B cell (primary cell): Measurements from ENCODE around the gene ZFAND2A. TPM values are rescaled to one million over a fixed set of nuclear protein-coding genes. Genes with fewer than 3 reads are reported as not detected.

ENCODE experiments used
- ATAC-seq: fragments of 200-7000 bp; cut with Tn5 transposase; one replicate; pipeline ENCODE4 v1.10.0; 2021; ENCODE audit warnings: low read depth, mild to moderate bottlenecking, moderate number of reproducible peaks, moderate library complexity
- CTCF ChIA-PET: fragments of 350-600 bp; sonication (Branson Sonifier 250); formaldehyde crosslinking; loops from one replicate; lab custom pipeline; 2021; ENCODE audit warnings: antibody characterized with exemption, inconsistent platforms; lab: Charles Lee
- POLR2A ChIA-PET: fragments of 350-600 bp; sonication (Branson Sonifier 250); formaldehyde crosslinking; loops from one replicate; lab custom pipeline; 2021; ENCODE audit warnings: antibody characterized with exemption; lab: Charles Lee
- DNase-seq: peaks from one replicate; pipeline ENCODE4 v3.0.0; 2013
- H2AFZ ChIP-seq: 2 replicates; pipeline ENCODE4 v1.6.1; 2012; ENCODE audit warnings: mild to moderate bottlenecking, low read depth, low read length; ENCODE audit not compliant: insufficient read depth, poor library complexity, severe bottlenecking
- H3K27ac ChIP-seq, 2 donors: 1 replicate in 1 of 2; 2 replicates in 1 of 2; pipeline ENCODE4 v1.5.1; 2012 to 2013; ENCODE audit warnings: low read length in 2 of 2, mild to moderate bottlenecking in 2 of 2, moderate library complexity in 1 of 2
- H3K27me3 ChIP-seq, 4 experiments: fragments of 200-600 bp in 1 of 4; sonication (generic) in 1 of 4; replicated peaks in 1 of 4; 1 replicate in 2 of 4; 2 replicates in 2 of 4; pipeline versions ENCODE4 v1.6.1 to v1.7.0; 2013 to 2016; ENCODE audit warnings: low read length in 3 of 4, mild to moderate bottlenecking in 2 of 4, mixed read lengths in 1 of 4, moderate library complexity in 1 of 4; ENCODE audit not compliant: insufficient read depth in 4 of 4, control insufficient read depth in 3 of 4; ENCODE audit errors: control extremely low read depth in 1 of 4
- H3K36me3 ChIP-seq, 2 experiments: replicated peaks in 1 of 2; 1 replicate in 1 of 2; 2 replicates in 1 of 2; pipeline versions ENCODE4 v1.6.1 to v1.7.1; 2013; ENCODE audit warnings: low read length in 1 of 2; ENCODE audit not compliant: insufficient read depth in 2 of 2, control insufficient read depth in 1 of 2; ENCODE audit errors: control extremely low read depth in 1 of 2, extremely low read depth in 1 of 2
- H3K4me1 ChIP-seq, 2 donors: fragments of 200-600 bp in 1 of 2; sonication (generic) in 1 of 2; 1 replicate in 1 of 2; 2 replicates in 1 of 2; pipeline versions ENCODE4 v1.5.1 to v1.6.1; 2013 to 2017; ENCODE audit warnings: low read length in 2 of 2; ENCODE audit not compliant: control insufficient read depth in 2 of 2, insufficient read depth in 2 of 2
- H3K4me2 ChIP-seq: replicated peaks from 2 replicates; pipeline ENCODE3; 2012; ENCODE audit warnings: mild to moderate bottlenecking, low read depth, low read length; ENCODE audit not compliant: poor library complexity, severe bottlenecking
- H3K4me3 ChIP-seq, 5 experiments: fragments of 200-600 bp in 1 of 5; sonication (generic) in 1 of 5; 1 replicate in 3 of 5; 2 replicates in 2 of 5; pipeline versions ENCODE4 v1.5.1 to v1.7.0; 2011 to 2016; ENCODE audit warnings: low read length in 4 of 5, mild to moderate bottlenecking in 4 of 5, low read depth in 2 of 5, control low read depth in 1 of 5, moderate library complexity in 1 of 5; ENCODE audit not compliant: insufficient read depth in 1 of 5; ENCODE audit errors: control extremely low read depth in 1 of 5, extremely low read depth in 1 of 5
- H3K79me2 ChIP-seq: fragments of 200-600 bp; sonication (generic); one replicate; pipeline ENCODE4 v1.6.0; 2016; ENCODE audit warnings: low read length; ENCODE audit not compliant: control insufficient read depth, insufficient read depth
- H3K9ac ChIP-seq: fragments of 200-600 bp; sonication (generic); 2 replicates; pipeline ENCODE4 v1.6.1; 2017; ENCODE audit warnings: mild to moderate bottlenecking, low read length, moderate library complexity
- H3K9me3 ChIP-seq, 3 donors: one replicate each; pipeline versions ENCODE4 v1.6.1 to v1.7.1; 2013; ENCODE audit warnings: low read length in 2 of 3; ENCODE audit not compliant: control insufficient read depth in 2 of 3, insufficient read depth in 1 of 3; ENCODE audit errors: control extremely low read depth in 1 of 3
- H4K20me1 ChIP-seq: 2 replicates; pipeline ENCODE4 v1.6.0; 2012; ENCODE audit warnings: mild to moderate bottlenecking, low read length; ENCODE audit not compliant: insufficient read depth, control insufficient read depth, poor library complexity, severe bottlenecking
- H3K27ac Mint-ChIP-seq: one replicate; pipeline ENCODE4 v1.8.0; 2021; ENCODE audit warnings: mixed read lengths
- H3K27me3 Mint-ChIP-seq: one replicate; pipeline ENCODE4 v1.8.0; 2021; ENCODE audit warnings: mixed read lengths
- H3K4me1 Mint-ChIP-seq: one replicate; pipeline ENCODE4 v1.8.0; 2021; ENCODE audit warnings: mixed read lengths
- H3K4me3 Mint-ChIP-seq: one replicate; pipeline ENCODE4 v1.8.0; 2021; ENCODE audit warnings: mixed read lengths
- H3K9me3 Mint-ChIP-seq: one replicate; pipeline ENCODE4 v1.8.0; 2022; ENCODE audit warnings: mixed read lengths; ENCODE audit not compliant: insufficient read depth
- CTCF ChIP-seq: fragments of 200-600 bp; IDR thresholded peaks from one replicate; pipeline ENCODE4 v1.8.0; 2022; ENCODE audit warnings: antibody characterized with exemption, mild to moderate bottlenecking
- EZH2 ChIP-seq: IDR thresholded peaks from 2 replicates; pipeline ENCODE4 v1.6.1; 2012; ENCODE audit warnings: borderline replicate concordance, low read depth, mild to moderate bottlenecking, moderate library complexity, low read length; ENCODE audit not compliant: insufficient read depth, poor library complexity, severe bottlenecking
- WGBS: methylation state at CpG from one replicate; pipeline ENCODE4 v1.1.5; 2013; ENCODE audit warnings: missing lambda C conversion rate; ENCODE audit not compliant: insufficient coverage; 5-methylcytosine and 5-hydroxymethylcytosine counted together
- intact Hi-C: fragments of 100-400 bp; cut with micrococcal nuclease; formaldehyde crosslinking; loops from one replicate; pipeline ENCODE4 v1.10.0; 2022
- polyA plus RNA-seq: library from polyadenylated mRNA; depleted of rRNA; stranded (reverse); fragments of >200 nt; gene quantifications from 2 replicates; pipeline ENCODE4 v1.2.3, GENCODE V29; 2012
- total RNA-seq, 2 donors: library from RNA; stranded (reverse); fragments of 120-200 nt in 1 of 2; gene quantifications; 1 replicate in 1 of 2; 2 replicates in 1 of 2; pipeline versions ENCODE4 v1.2.3 to v1.2.4, GENCODE V29; 2013 to 2022

Gene ZFAND2A
- total and polyA plus RNA-seq, 2 donors (not counting 1 experiment from before 2014, with no cell fraction given) = 26.7 to 113 TPM

- TF ChIP-seq CTCF = no peak
- TF ChIP-seq EZH2 = no peak
- H3K27me3 ChIP-seq = no peaks in the 10 kb centered on the region
- H3K36me3 ChIP-seq = no peaks in the 10 kb centered on the region
- H4K20me1 ChIP-seq = no peaks in the 10 kb centered on the region
- intact Hi-C loops = no loop called here
- no peak overlapping the region for H3K27ac ChIP-seq
- Mint-ChIP-seq H3K4me1 (no peaks in the 10 kb centered on the region), H3K9me3 (no peaks in the 10 kb centered on the region), H3K27ac (no peak overlapping the region), H3K4me3 (no peak overlapping the region), H3K27me3 (no peaks in the 10 kb centered on the region)
- H3K4me1 ChIP-seq = no peaks in the 10 kb centered on the region
- no peak overlapping the region for H3K4me2 ChIP-seq
- no peak for DNase-seq
- ChIA-PET POLR2A (no interaction called here), CTCF (interaction anchor here (0.8 kb wide), 1 partner anchor 66 kb away, joined by 3 read pairs; no protein-coding TSS in a partner anchor)
- ATAC-seq = no peak
- no peak overlapping the region for H2AFZ ChIP-seq
- H3K79me2 ChIP-seq = peaks cover 13% of the 10 kb centered on the region
- H3K4me3 ChIP-seq = no peak overlapping the region
- no peak overlapping the region for H3K9ac ChIP-seq
- 98% methylated on average over 18 of the region's 18 CpGs for WGBS
- H3K9me3 ChIP-seq = peaks cover 0 to 4% (median 0%) of the 10 kb centered on the region in 3 donors
These were observed 46.5 kb downstream of the ZFAND2A start for GRCh38 chr7:1113548-1113885.

GRCh38 chr7:1112625-1113547 lies 47.1 kb downstream of the ZFAND2A start:
- POLR2A ChIA-PET = no interaction called here
- Mint-ChIP-seq H3K27me3 (no peaks in the 10 kb centered on the region), H3K4me1 (no peaks in the 10 kb centered on the region), H3K9me3 (no peaks in the 10 kb centered on the region), H3K27ac (no peak overlapping the region), H3K4me3 (no peak overlapping the region)
- intact Hi-C loops = no loop called here
- CTCF ChIA-PET = interaction anchor here (0.8 to 0.9 kb wide), 2 partner anchors 67 to 120 kb away, joined by 3 read pairs; no protein-coding TSS in a partner anchor
- ATAC-seq (no peak), DNase-seq (no peak)
- TF ChIP-seq CTCF (no peak), EZH2 (no peak)
- Histone ChIP-seq H3K9ac (no peak overlapping the region), H2AFZ (no peak overlapping the region), H3K4me1 (no peaks in the 10 kb centered on the region), H4K20me1 (no peaks in the 10 kb centered on the region), H3K36me3 (no peaks in the 10 kb centered on the region), H3K4me3 (no peak overlapping the region), H3K9me3 (peaks cover 0 to 4% (median 0%) of the 10 kb centered on the region in 3 donors), H3K4me2 (no peak overlapping the region), H3K79me2 (peaks cover 17% of the 10 kb centered on the region), H3K27ac (no peak overlapping the region), H3K27me3 (no peaks in the 10 kb centered on the region)
- WGBS = 98% methylated on average over 40 of the region's 43 CpGs
